Spleen (tissue), 11 donors: Measurements from ENCODE around the gene GRAMD2B. TPM values are rescaled to one million over a fixed set of nuclear protein-coding genes. Genes with fewer than 3 reads are reported as not detected.
"Not testable (repeated sequence)": the region's sequence is repeated elsewhere in the genome, so short reads cannot be mapped to it uniquely, and the experiment has no call there.

Source experiments
- DNase-seq: peaks from one replicate; pipeline ENCODE4 v3.0.0-alpha.2; 2020
- H3K27ac ChIP-seq, 8 donors: fragments of 200-600 bp; sonication (generic) in 7 of 8; 1 replicate in 4 of 8; 2 replicates in 4 of 8; pipeline versions ENCODE4 v1.5.0 to v1.8.0; 2016 to 2021; ENCODE audit warnings: inconsistent platforms in 4 of 8, mild to moderate bottlenecking in 4 of 8, moderate library complexity in 1 of 8
- H3K27me3 ChIP-seq, 7 donors: fragments of 200-600 bp; sonication (generic) in 6 of 7; replicated peaks in 1 of 7; 1 replicate in 4 of 7; 2 replicates in 3 of 7; pipeline versions ENCODE4 v1.5.0 to v1.8.0; 2016 to 2021; ENCODE audit warnings: inconsistent platforms in 3 of 7, mild to moderate bottlenecking in 1 of 7
- H3K36me3 ChIP-seq, 6 donors: fragments of 200-600 bp; sonication (generic) in 5 of 6; 1 replicate in 4 of 6; 2 replicates in 2 of 6; pipeline versions ENCODE4 v1.5.0 to v1.8.0; 2016 to 2021; ENCODE audit warnings: inconsistent platforms in 2 of 6
- H3K4me1 ChIP-seq, 6 donors: fragments of 200-600 bp; sonication (generic) in 5 of 6; 1 replicate in 3 of 6; 2 replicates in 3 of 6; pipeline versions ENCODE4 v1.5.0 to v1.8.0; 2016 to 2021; ENCODE audit warnings: inconsistent platforms in 3 of 6
- H3K4me3 ChIP-seq, 8 donors: fragments of 200-600 bp; sonication (generic) in 7 of 8; 1 replicate in 4 of 8; 2 replicates in 4 of 8; pipeline versions ENCODE4 v1.5.0 to v1.8.0; 2016 to 2021; ENCODE audit warnings: inconsistent platforms in 4 of 8, mild to moderate bottlenecking in 4 of 8, moderate library complexity in 2 of 8
- H3K9me3 ChIP-seq, 8 donors: fragments of 200-600 bp; sonication (generic) in 7 of 8; 1 replicate in 4 of 8; 2 replicates in 4 of 8; pipeline versions ENCODE4 v1.5.0 to v1.8.0; 2016 to 2021; ENCODE audit warnings: inconsistent platforms in 4 of 8
- CTCF ChIP-seq, 11 experiments: fragments of 200-600 bp in 7 of 11; fragments of 450-650 bp in 4 of 11; sonication (generic) in 4 of 11; IDR thresholded peaks in 8 of 11; conservative IDR thresholded peaks in 3 of 11; 1 replicate in 7 of 11; 2 replicates in 4 of 11; pipeline versions ENCODE4 v1.4.0 to v1.8.0; 2016 to 2021; ENCODE audit warnings: antibody characterized with exemption in 11 of 11, inconsistent platforms in 4 of 11, mild to moderate bottlenecking in 1 of 11
- POLR2A ChIP-seq, 3 donors: fragments of 450-650 bp; IDR thresholded peaks; one replicate each; pipeline ENCODE4 v1.5.1; 2017; ENCODE audit warnings: antibody characterized with exemption in 3 of 3, mild to moderate bottlenecking in 1 of 3
- POLR2AphosphoS5 ChIP-seq, 3 donors: sonication (generic); formaldehyde crosslinking; IDR thresholded peaks; one replicate each; pipeline ENCODE4 v1.5.1; 2017; ENCODE audit warnings: antibody characterized with exemption in 3 of 3
- WGBS, 5 donors: extraction: QIAGEN DNeasy Blood & Tissue Kit in 3 of 5; methylation state at CpG; one replicate each; pipeline versions ENCODE4 v1.1.5 to v1.1.7; 2013 to 2018; 5-methylcytosine and 5-hydroxymethylcytosine counted together
- intact Hi-C: fragments of 100-400 bp; cut with DNase I; formaldehyde crosslinking; loops from one replicate; pipeline ENCODE4 v1.15.0; 2023; ENCODE audit warnings: low total_unique reads
- polyA plus RNA-seq, 3 donors: library from polyadenylated mRNA; stranded (reverse); fragments of 200-250 nt; gene quantifications; one replicate each; pipeline ENCODE4 v1.2.1, GENCODE V29; 2013
- total RNA-seq, 7 donors: library from RNA; depleted of rRNA in 3 of 7; stranded (reverse); fragments of >200 nt in 3 of 7; fragmentation: NEBNext Ultra II Directional in 4 of 7; extraction: Animal tissue kit (Norgen Biotek cat#: 25700) in 4 of 7; gene quantifications; one replicate each; pipeline versions ENCODE4 v1.1.0 to v1.2.1, GENCODE V29; 2016 to 2021
- donor health status: healthy with polysubstance abuse.
- donor health status: DM: no; HTN: no; CAD: no; lungs with moderate emphysema.
- donor health status: DM: no; HTN: no; CAD: no.
- donor health status: Bipolar disorder and iron deficiency.
- donor health status: healthy.
- donor health status: DM: no; HTN: no; CAD: no.
- donor health status: DM: yes; HTN: yes; CAD: no.

The GRAMD2B gene
- total and polyA plus RNA-seq, 10 donors: 3.0 to 28.7 (median 10.9) TPM

GRCh38 chr5:126469536-126470316 is 46.5 kb downstream of the GRAMD2B start:
- Histone ChIP-seq H3K27ac (peak overlapping the region in 1 of 8 donors; percentile 1), H3K4me1 (peaks cover 0 to 11% (median 0%) of the 10 kb centered on the region in 6 donors), H3K27me3 (no peaks in the 10 kb centered on the region), H3K9me3 (no peaks in the 10 kb centered on the region), H3K36me3 (peaks cover 0 to 70% (median 6%) of the 10 kb centered on the region in 6 donors), H3K4me3 (no peak overlapping the region)
- 85 to 90% (median 88%) methylated on average over 6 of the region's 6 CpGs for WGBS, 5 donors
- no peak for TF ChIP-seq POLR2A (IDR thresholded peaks at IDR 0.05)
- TF ChIP-seq POLR2AphosphoS5 (IDR thresholded peaks at IDR 0.05): no peak
- TF ChIP-seq CTCF (IDR thresholded peaks at IDR 0.05 in 8 of 11, conservative IDR thresholded peaks at IDR 0.05 in 3 of 11): no peak
- intact Hi-C loops: no loop called here
- no peak for DNase-seq

- H3K4me1 ChIP-seq: peaks cover 0 to 11% (median 0%) of the 10 kb centered on the region in 6 donors
- H3K4me3 ChIP-seq, H3K9me3 ChIP-seq, H3K27me3 ChIP-seq, intact Hi-C loops, H3K27ac ChIP-seq, DNase-seq: not testable (repeated sequence)
- 95 to 98% (median 97%) methylated on average over 6 of the region's 6 CpGs for WGBS, 5 donors
- peaks cover 0 to 71% (median 6%) of the 10 kb centered on the region in 6 donors for H3K36me3 ChIP-seq
Observed at GRCh38 chr5:126470529-126470928, 47.3 kb downstream of the GRAMD2B start.

GRCh38 chr5:126471247-126471646 is 48.0 kb downstream of the GRAMD2B start:
- 61 to 97% (median 81%) methylated on average over 3 of the region's 3 CpGs for WGBS, 5 donors
- no peak for DNase-seq
- Histone ChIP-seq H3K4me3 (no peak overlapping the region), H3K9me3 (no peaks in the 10 kb centered on the region), H3K4me1 (peaks cover 0 to 11% (median 0%) of the 10 kb centered on the region in 6 donors), H3K36me3 (peaks cover 0 to 70% (median 6%) of the 10 kb centered on the region in 6 donors), H3K27ac (no peak overlapping the region), H3K27me3 (no peaks in the 10 kb centered on the region)
- no peak for TF ChIP-seq CTCF (IDR thresholded peaks at IDR 0.05 in 8 of 11, conservative IDR thresholded peaks at IDR 0.05 in 3 of 11)
- TF ChIP-seq POLR2AphosphoS5 (IDR thresholded peaks at IDR 0.05): no peak
- no peak for TF ChIP-seq POLR2A (IDR thresholded peaks at IDR 0.05)
- intact Hi-C loops: no loop called here

GRCh38 chr5:126471875-126472537 is 48.8 kb downstream of the GRAMD2B start:
- H3K4me3 ChIP-seq: no peak overlapping the region
- WGBS, 5 donors: 87 to 94% (median 91%) methylated on average over 3 of the region's 3 CpGs
- peaks cover 0 to 11% (median 0%) of the 10 kb centered on the region in 6 donors for H3K4me1 ChIP-seq
- H3K27me3 ChIP-seq: no peaks in the 10 kb centered on the region
- H3K36me3 ChIP-seq: peaks cover 0 to 63% (median 6%) of the 10 kb centered on the region in 6 donors
- TF ChIP-seq POLR2AphosphoS5 (IDR thresholded peaks at IDR 0.05) (no peak), POLR2A (IDR thresholded peaks at IDR 0.05) (no peak), CTCF (IDR thresholded peaks at IDR 0.05 in 8 of 11, conservative IDR thresholded peaks at IDR 0.05 in 3 of 11) (no peak)
- DNase-seq: no peak
- H3K9me3 ChIP-seq: no peaks in the 10 kb centered on the region
- H3K27ac ChIP-seq: no peak overlapping the region
- intact Hi-C loops: no loop called here
